HEK293 (cell line): ENCODE measurements around the gene TNFAIP2.

Experiments
- CTCF ChIA-PET: fragments of 350-600 bp; formaldehyde crosslinking; extraction: SDS; loops from one replicate; lab custom pipeline; 2021; ENCODE audit warnings: antibody characterized with exemption; lab: Yijun Ruan, JAX
- POLR2A ChIA-PET: fragments of 300-600 bp; formaldehyde crosslinking; extraction: SDS; loops from one replicate; lab custom pipeline; 2020; ENCODE audit warnings: antibody characterized with exemption, inconsistent platforms; lab: Yijun Ruan, JAX
- H3K27ac ChIP-seq: fragments of 200-500 bp; sonication (Bioruptor generic); 2 replicates; pipeline ENCODE4 v1.5.1; 2014; ENCODE audit warnings: low read depth, low read length, control low read depth, inconsistent platforms; ENCODE audit errors: extremely low read depth
- H3K36me3 ChIP-seq, 2 experiments: fragments of 200-500 bp in 1 of 2; sonication (Bioruptor generic) in 1 of 2; 1 replicate in 1 of 2; 2 replicates in 1 of 2; pipeline ENCODE4 v1.5.1; 2014 to 2017; ENCODE audit warnings: inconsistent platforms in 2 of 2, low read length in 2 of 2; ENCODE audit not compliant: control insufficient read depth in 2 of 2, insufficient read depth in 1 of 2
- H3K4me1 ChIP-seq: fragments of 200-500 bp; sonication (Bioruptor generic); 2 replicates; pipeline ENCODE4 v1.5.1; 2014; ENCODE audit warnings: mild to moderate bottlenecking, low read length, inconsistent platforms; ENCODE audit not compliant: control insufficient read depth, insufficient read depth
- H3K4me3 ChIP-seq: 2 replicates; pipeline ENCODE4 v1.5.1; 2011; ENCODE audit warnings: low read depth, mild to moderate bottlenecking, control low read depth, low read length, moderate library complexity
- H3K9me3 ChIP-seq: fragments of 200-500 bp; sonication (Bioruptor generic); 2 replicates; pipeline ENCODE4 v1.5.1; 2014; ENCODE audit warnings: low read depth, low read length, inconsistent platforms; ENCODE audit not compliant: control insufficient read depth, insufficient read depth
- AEBP2 ChIP-seq: fragments of 450-650 bp; formaldehyde crosslinking; IDR thresholded peaks from 2 replicates; pipeline ENCODE4 v1.5.1; 2016; ENCODE audit warnings: missing biosample characterization, missing genetic modification characterization, borderline replicate concordance
- BCL11A ChIP-seq: fragments of 450-650 bp; formaldehyde crosslinking; IDR thresholded peaks from 2 replicates; pipeline ENCODE4 v1.5.1; 2016; ENCODE audit warnings: low read depth, missing biosample characterization, missing genetic modification characterization
- HOXC10 ChIP-seq: sonication (generic); formaldehyde crosslinking; IDR thresholded peaks from 2 replicates; pipeline ENCODE4 v1.8.1; 2023; ENCODE audit warnings: mild to moderate bottlenecking, missing genetic modification reagents
- HOXD13 ChIP-seq: sonication (generic); formaldehyde crosslinking; IDR thresholded peaks from 2 replicates; pipeline ENCODE4 v1.8.0; 2022; ENCODE audit warnings: missing genetic modification reagents, borderline replicate concordance
- KLF1 ChIP-seq: fragments of 450-650 bp; formaldehyde crosslinking; IDR thresholded peaks from 2 replicates; pipeline ENCODE4 v1.5.1; 2016; ENCODE audit warnings: missing biosample characterization, missing genetic modification characterization
- KLF7 ChIP-seq: fragments of 450-650 bp; formaldehyde crosslinking; IDR thresholded peaks from 2 replicates; pipeline ENCODE4 v1.5.1; 2016; ENCODE audit warnings: missing biosample characterization, missing genetic modification characterization, borderline replicate concordance
- KLF8 ChIP-seq: fragments of 450-650 bp; formaldehyde crosslinking; IDR thresholded peaks from 2 replicates; pipeline ENCODE4 v1.5.1; 2016; ENCODE audit warnings: missing biosample characterization, missing genetic modification characterization
- PATZ1 ChIP-seq: fragments of 450-650 bp; formaldehyde crosslinking; IDR thresholded peaks from 2 replicates; pipeline ENCODE4 v1.5.1; 2016; ENCODE audit warnings: missing biosample characterization, missing genetic modification characterization
- PRDM1 ChIP-seq: fragments of 450-650 bp; formaldehyde crosslinking; IDR thresholded peaks from 2 replicates; pipeline ENCODE4; 2016; ENCODE audit warnings: missing biosample characterization, missing genetic modification characterization
- SCRT2 ChIP-seq: fragments of 450-650 bp; formaldehyde crosslinking; IDR thresholded peaks from 2 replicates; pipeline ENCODE4 v1.5.1; 2016; ENCODE audit warnings: missing biosample characterization, missing genetic modification characterization
- SP3 ChIP-seq: fragments of 450-650 bp; formaldehyde crosslinking; IDR thresholded peaks from 2 replicates; pipeline ENCODE4 v1.5.1; 2016; ENCODE audit warnings: missing biosample characterization, missing genetic modification characterization
- ZBTB1 ChIP-seq: fragments of 450-650 bp; formaldehyde crosslinking; IDR thresholded peaks from 2 replicates; pipeline ENCODE4 v1.5.1; 2016; ENCODE audit warnings: missing biosample characterization, missing genetic modification characterization
- ZBTB6 ChIP-seq: fragments of 450-650 bp; formaldehyde crosslinking; IDR thresholded peaks from 2 replicates; pipeline ENCODE4 v1.5.1; 2017; ENCODE audit warnings: missing biosample characterization, missing genetic modification characterization
- ZEB2 ChIP-seq: fragments of 450-650 bp; formaldehyde crosslinking; IDR thresholded peaks from 2 replicates; pipeline ENCODE4 v1.5.1; 2016; ENCODE audit warnings: missing biosample characterization, missing genetic modification characterization
- ZFP41 ChIP-seq: fragments of 450-650 bp; formaldehyde crosslinking; IDR thresholded peaks from 2 replicates; pipeline ENCODE4 v1.5.1; 2016; ENCODE audit warnings: missing biosample characterization, missing genetic modification characterization, borderline replicate concordance
- ZIC2 ChIP-seq: fragments of 450-650 bp; formaldehyde crosslinking; IDR thresholded peaks from 2 replicates; pipeline ENCODE4 v1.5.1; 2016; ENCODE audit warnings: missing biosample characterization, missing genetic modification characterization
- ZNF132 ChIP-seq: fragments of 450-650 bp; formaldehyde crosslinking; IDR thresholded peaks from 2 replicates; pipeline ENCODE4 v1.5.1; 2017; ENCODE audit warnings: missing biosample characterization, missing genetic modification characterization, borderline replicate concordance
- ZNF155 ChIP-seq: fragments of 450-650 bp; formaldehyde crosslinking; IDR thresholded peaks from 2 replicates; pipeline ENCODE4 v1.5.1; 2016; ENCODE audit warnings: missing biosample characterization, missing genetic modification characterization
- ZNF175 ChIP-seq: fragments of 450-650 bp; formaldehyde crosslinking; IDR thresholded peaks from 2 replicates; pipeline ENCODE4 v1.5.1; 2016; ENCODE audit warnings: missing biosample characterization, missing genetic modification characterization
- ZNF2 ChIP-seq: fragments of 450-650 bp; formaldehyde crosslinking; IDR thresholded peaks from 2 replicates; pipeline ENCODE4 v1.5.1; 2016; ENCODE audit warnings: missing biosample characterization, missing genetic modification characterization
- ZNF214 ChIP-seq: fragments of 450-650 bp; formaldehyde crosslinking; IDR thresholded peaks from 2 replicates; pipeline ENCODE4 v1.5.1; 2017; ENCODE audit warnings: missing biosample characterization, mild to moderate bottlenecking, missing genetic modification characterization, borderline replicate concordance
- ZNF394 ChIP-seq: fragments of 450-650 bp; formaldehyde crosslinking; IDR thresholded peaks from 2 replicates; pipeline ENCODE4 v1.5.1; 2016; ENCODE audit warnings: missing biosample characterization, missing genetic modification characterization, mild to moderate bottlenecking, moderate library complexity, borderline replicate concordance
- ZNF423 ChIP-seq: fragments of 450-650 bp; formaldehyde crosslinking; IDR thresholded peaks from 2 replicates; pipeline ENCODE4 v1.5.1; 2016; ENCODE audit warnings: missing biosample characterization, missing genetic modification characterization
- ZNF433 ChIP-seq: fragments of 450-650 bp; formaldehyde crosslinking; IDR thresholded peaks from 2 replicates; pipeline ENCODE4 v1.5.1; 2016; ENCODE audit warnings: missing biosample characterization, missing genetic modification characterization, low read depth
- ZNF660 ChIP-seq: fragments of 450-650 bp; IDR thresholded peaks from 2 replicates; pipeline ENCODE4 v1.5.1; 2018; ENCODE audit warnings: missing biosample characterization, mild to moderate bottlenecking, missing genetic modification characterization
- ZNF704 ChIP-seq: fragments of 450-650 bp; formaldehyde crosslinking; IDR thresholded peaks from 2 replicates; pipeline ENCODE4 v1.5.1; 2016; ENCODE audit warnings: missing biosample characterization, missing genetic modification characterization
- ZNF830 ChIP-seq: fragments of 450-650 bp; IDR thresholded peaks from 2 replicates; pipeline ENCODE4 v1.5.0; 2018; ENCODE audit warnings: missing biosample characterization, missing genetic modification characterization, low read depth, mild to moderate bottlenecking, moderate library complexity

Gene TNFAIP2

GRCh38 chr14:103074729-103075367 lies 48.4 kb upstream of the TNFAIP2 start (continued):
- TF ChIP-seq PATZ1 (tag by site-specific recombination) (peak; percentile 20; the same call in 1 of the 2 replicates), ZBTB1 (no peak), ZNF830 (tag by site-specific recombination) (no peak), HOXC10 (no peak), KLF7 (tag by site-specific recombination) (0 out of 2 replicates have a peak, but pooled peaks have one; percentile 53), SP3 (tag by site-specific recombination) (peak; percentile 83), ZNF660 (tag by site-specific recombination) (no peak), ZFP41 (tag by site-specific recombination) (no peak), ZIC2 (tag by site-specific recombination) (peak; percentile 68), BCL11A (tag by site-specific recombination) (0 out of 2 replicates have a peak, but pooled peaks have one; percentile 15), KLF8 (peak; percentile 51; the same call in 1 of the 2 replicates), ZNF175 (tag by site-specific recombination) (no peak)

- POLR2A ChIA-PET: interaction anchor here (0.7 kb wide), 1 partner anchor 8 kb away, joined by 6 read pairs; no protein-coding TSS in a partner anchor
- H3K36me3 ChIP-seq: no peaks in the 10 kb centered on the region
- CTCF ChIA-PET: interaction anchor here (0.6 to 4.4 kb wide), 8 partner anchors 11 to 220 kb away, joined by 3 to 37 read pairs (median 6); no protein-coding TSS in a partner anchor
- 0 out of 2 replicates have a peak, but pooled peaks cover 3% of the 10 kb centered on the region for H3K4me1 ChIP-seq
- H3K9me3 ChIP-seq: no peaks in the 10 kb centered on the region
- H3K4me3 ChIP-seq: no peak overlapping the region
- no peak overlapping the region for H3K27ac ChIP-seq
- TF ChIP-seq ZNF423 (tag by site-specific recombination) (no peak), ZNF132 (tag by site-specific recombination) (no peak), PATZ1 (tag by site-specific recombination) (peak; percentile 31; the same call in 1 of the 2 replicates), KLF1 (tag by site-specific recombination) (no peak), HOXC10 (no peak), ZNF394 (tag by site-specific recombination) (peak; percentile 37; the same call in 1 of the 2 replicates), HOXD13 (CRISPR knock-in tag) (no peak), ZEB2 (tag by site-specific recombination) (0 out of 2 replicates have a peak, but pooled peaks have one; percentile 42), ZBTB6 (tag by site-specific recombination) (no peak), ZNF704 (tag by site-specific recombination) (no peak), ZNF433 (tag by site-specific recombination) (no peak), PRDM1 (no peak), AEBP2 (tag by site-specific recombination) (no peak), SCRT2 (tag by site-specific recombination) (no peak), ZNF214 (tag by site-specific recombination) (no peak), ZNF2 (tag by site-specific recombination) (no peak), ZNF155 (tag by site-specific recombination) (no peak)
Measured at GRCh38 chr14:103078420-103078749, 44.9 kb upstream of the TNFAIP2 start.
